Liver (tissue), 9 donors: Measurements from ENCODE around the gene PWWP2B. TPM values are rescaled to one million over a fixed set of nuclear protein-coding genes. Genes with fewer than 3 reads are reported as not detected.

Source experiments
- DNase-seq: peaks from one replicate; pipeline ENCODE4 v3.0.0-alpha.2; 2017; ENCODE audit warnings: low spot score
- H3K27ac ChIP-seq, 2 donors: one replicate each; pipeline ENCODE4 v1.7.0; 2013; ENCODE audit warnings: inconsistent platforms in 2 of 2, low read length in 2 of 2, control low read depth in 1 of 2, low read depth in 1 of 2, mild to moderate bottlenecking in 1 of 2
- H3K27me3 ChIP-seq, 4 donors: one replicate each; pipeline versions ENCODE4 v1.6.1 to v1.7.0; 2013; ENCODE audit warnings: low read length in 3 of 4, inconsistent platforms in 1 of 4, mild to moderate bottlenecking in 1 of 4, moderate library complexity in 1 of 4; ENCODE audit not compliant: control insufficient read depth in 4 of 4, insufficient read depth in 4 of 4
- H3K36me3 ChIP-seq, 4 donors: one replicate each; pipeline versions ENCODE4 v1.6.1 to v1.7.0; 2013; ENCODE audit warnings: low read length in 3 of 4, mild to moderate bottlenecking in 3 of 4, low read depth in 1 of 4, moderate library complexity in 1 of 4; ENCODE audit not compliant: control insufficient read depth in 4 of 4, insufficient read depth in 3 of 4
- H3K4me1 ChIP-seq, 4 donors: one replicate each; pipeline versions ENCODE4 v1.6.1 to v1.7.0; 2013; ENCODE audit warnings: low read length in 3 of 4, mild to moderate bottlenecking in 3 of 4, moderate library complexity in 1 of 4; ENCODE audit not compliant: control insufficient read depth in 4 of 4, insufficient read depth in 4 of 4
- H3K4me3 ChIP-seq, 3 donors: one replicate each; pipeline versions ENCODE4 v1.6.1 to v1.7.0; 2013; ENCODE audit warnings: low read length in 3 of 3, control low read depth in 1 of 3, low read depth in 1 of 3, mild to moderate bottlenecking in 1 of 3
- H3K9ac ChIP-seq, 2 donors: one replicate each; pipeline ENCODE4 v1.7.0; 2013; ENCODE audit warnings: low read length in 2 of 2, mild to moderate bottlenecking in 2 of 2, moderate library complexity in 2 of 2, control low read depth in 1 of 2, low read depth in 1 of 2
- H3K9me3 ChIP-seq, 4 donors: one replicate each; pipeline versions ENCODE4 v1.6.1 to v1.7.0; 2013; ENCODE audit warnings: low read length in 3 of 4; ENCODE audit not compliant: control insufficient read depth in 4 of 4
- EGR1 ChIP-seq, 2 donors: IDR thresholded peaks; 2 replicates each; pipeline ENCODE4 v1.6.1; 2016 to 2018; ENCODE audit warnings: antibody characterized with exemption in 2 of 2, low read depth in 2 of 2
- HNF4A ChIP-seq, 2 donors: conservative IDR thresholded peaks; 2 replicates each; pipeline ENCODE4 v1.6.1; 2016; ENCODE audit warnings: antibody characterized with exemption in 2 of 2, mild to moderate bottlenecking in 2 of 2
- HNF4G ChIP-seq: IDR thresholded peaks from 2 replicates; pipeline ENCODE4 v1.6.1; 2016; ENCODE audit warnings: antibody characterized with exemption
- NR2F2 ChIP-seq: IDR thresholded peaks from 2 replicates; pipeline ENCODE4 v1.6.1; 2016; ENCODE audit warnings: antibody characterized with exemption
- SP1 ChIP-seq: IDR thresholded peaks from 2 replicates; pipeline ENCODE4 v1.6.1; 2018; ENCODE audit warnings: antibody characterized with exemption, mild to moderate bottlenecking
- TAF1 ChIP-seq: conservative IDR thresholded peaks from 2 replicates; pipeline ENCODE4 v1.6.1; 2016; ENCODE audit warnings: antibody characterized with exemption, mild to moderate bottlenecking
- WGBS: extraction: QIAGEN DNeasy Blood & Tissue Kit; methylation state at CpG from one replicate; pipeline ENCODE4 v1.1.7; 2013; 5-methylcytosine and 5-hydroxymethylcytosine counted together
- polyA plus RNA-seq, 2 donors: library from polyadenylated mRNA; stranded (reverse) in 1 of 2; unstranded in 1 of 2; fragments of 200-250 nt in 1 of 2; fragments of >200 nt in 1 of 2; fragmentation: Nextera tagmentation in 1 of 2; extraction: Ambion mirVana in 1 of 2; gene quantifications; one replicate each; pipeline versions ENCODE4 v1.2.1 to v1.2.3, GENCODE V29; 2013 to 2015
- total RNA-seq, 2 donors: library from RNA; depleted of rRNA; stranded (reverse); fragments of >200 nt; gene quantifications; one replicate each; pipeline ENCODE4 v1.2.3, GENCODE V29; 2014
- TF ChIP-seq, protein P1 (sequence below): fragments of 150-350 bp; IDR thresholded peaks from 2 replicates; pipeline ENCODE4 v1.5.1; 2017; ENCODE audit warnings: improper control_type of control experiment, low read depth, low read length; ENCODE audit not compliant: missing input control
- TF ChIP-seq, protein P2 (sequence below): IDR thresholded peaks from 2 replicates; pipeline ENCODE4 v1.6.1; 2016; ENCODE audit warnings: antibody characterized with exemption
- TF ChIP-seq, protein P3 (sequence below): IDR thresholded peaks from 2 replicates; pipeline ENCODE4 v1.6.1; 2016; ENCODE audit warnings: antibody characterized with exemption
- TF ChIP-seq, protein P4 (sequence below): IDR thresholded peaks from 2 replicates; pipeline ENCODE4 v1.6.1; 2016; ENCODE audit warnings: antibody characterized with exemption, mild to moderate bottlenecking
- TF ChIP-seq, protein P5 (sequence below): IDR thresholded peaks from 2 replicates; pipeline ENCODE4 v1.6.1; 2016; ENCODE audit warnings: antibody characterized with exemption
- donor health status: healthy.
- donor health status: healthy.
- donor health status: healthy.
- donor health status: healthy.
- donor health status: healthy.

The PWWP2B gene
- total and polyA plus RNA-seq, 4 donors: 0.75 to 4.2 (median 3.6) TPM

DNA sequence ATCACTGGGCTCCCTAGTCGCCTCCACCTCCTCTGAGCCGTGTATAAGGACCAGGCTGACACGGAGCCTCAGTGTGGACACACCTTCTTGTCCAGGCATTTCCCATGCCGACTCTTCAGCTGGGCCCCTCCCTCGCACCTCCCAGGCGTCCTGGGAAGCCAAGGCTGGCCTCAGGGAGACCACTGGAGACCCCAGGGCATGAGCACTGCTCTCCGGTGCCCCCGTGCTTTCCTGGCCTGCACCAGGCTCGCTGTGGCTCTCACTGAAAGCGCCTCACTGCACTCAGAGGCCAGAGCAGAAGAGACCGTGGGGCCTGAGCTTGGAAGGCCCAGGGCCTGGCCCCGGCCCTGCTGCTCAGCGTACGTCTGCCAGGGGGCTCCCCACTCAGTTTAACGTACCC is 33.6 kb upstream of the PWWP2B start (continued):
- TF ChIP-seq, protein P1, sequence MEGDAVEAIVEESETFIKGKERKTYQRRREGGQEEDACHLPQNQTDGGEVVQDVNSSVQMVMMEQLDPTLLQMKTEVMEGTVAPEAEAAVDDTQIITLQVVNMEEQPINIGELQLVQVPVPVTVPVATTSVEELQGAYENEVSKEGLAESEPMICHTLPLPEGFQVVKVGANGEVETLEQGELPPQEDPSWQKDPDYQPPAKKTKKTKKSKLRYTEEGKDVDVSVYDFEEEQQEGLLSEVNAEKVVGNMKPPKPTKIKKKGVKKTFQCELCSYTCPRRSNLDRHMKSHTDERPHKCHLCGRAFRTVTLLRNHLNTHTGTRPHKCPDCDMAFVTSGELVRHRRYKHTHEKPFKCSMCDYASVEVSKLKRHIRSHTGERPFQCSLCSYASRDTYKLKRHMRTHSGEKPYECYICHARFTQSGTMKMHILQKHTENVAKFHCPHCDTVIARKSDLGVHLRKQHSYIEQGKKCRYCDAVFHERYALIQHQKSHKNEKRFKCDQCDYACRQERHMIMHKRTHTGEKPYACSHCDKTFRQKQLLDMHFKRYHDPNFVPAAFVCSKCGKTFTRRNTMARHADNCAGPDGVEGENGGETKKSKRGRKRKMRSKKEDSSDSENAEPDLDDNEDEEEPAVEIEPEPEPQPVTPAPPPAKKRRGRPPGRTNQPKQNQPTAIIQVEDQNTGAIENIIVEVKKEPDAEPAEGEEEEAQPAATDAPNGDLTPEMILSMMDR: no peak
- TF ChIP-seq, protein P2, sequence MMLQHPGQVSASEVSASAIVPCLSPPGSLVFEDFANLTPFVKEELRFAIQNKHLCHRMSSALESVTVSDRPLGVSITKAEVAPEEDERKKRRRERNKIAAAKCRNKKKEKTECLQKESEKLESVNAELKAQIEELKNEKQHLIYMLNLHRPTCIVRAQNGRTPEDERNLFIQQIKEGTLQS: no peak

DNA sequence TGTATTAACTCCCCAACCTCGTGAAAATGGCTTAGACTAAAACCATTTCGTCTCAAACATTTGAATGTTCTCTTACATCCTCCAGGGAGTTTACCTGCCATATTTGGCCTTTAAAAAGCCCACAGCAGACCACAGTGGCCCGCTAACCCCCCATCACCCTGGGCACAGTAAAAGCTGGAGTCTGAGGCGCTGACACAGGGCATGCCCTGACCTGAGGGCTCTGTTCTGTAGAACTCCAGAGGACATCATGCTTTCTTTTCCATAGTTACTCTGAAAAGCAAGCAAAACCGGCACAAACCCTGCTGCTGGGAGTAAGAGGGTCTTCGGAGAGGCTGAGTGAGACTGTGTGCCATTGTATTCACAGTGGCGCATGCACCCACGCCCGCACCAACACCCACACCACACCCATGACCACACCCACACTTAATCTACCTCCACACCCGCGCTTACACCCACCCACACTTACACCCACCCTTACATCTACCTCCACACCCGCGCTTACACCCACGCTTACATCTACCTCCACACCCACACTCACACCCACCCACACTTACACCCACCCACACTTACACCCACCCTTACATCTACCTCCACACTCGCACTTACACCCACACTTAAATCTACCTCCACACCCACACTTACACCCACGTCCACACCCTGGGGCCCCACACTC is 32.9 kb upstream of the PWWP2B start:
- Histone ChIP-seq H3K9me3 (no peaks in the 10 kb centered on the region), H3K4me1 (no peaks in the 10 kb centered on the region), H3K9ac (no peak overlapping the region), H3K27ac (no peak overlapping the region), H3K36me3 (peaks cover 0 to 11% (median 6%) of the 10 kb centered on the region in 4 donors), H3K4me3 (no peak overlapping the region), H3K27me3 (no peaks in the 10 kb centered on the region)
- DNase-seq: peak; percentile 73
- TF ChIP-seq EGR1 (IDR thresholded peaks at IDR 0.05; ENCODE audit: low read depth in 2 of 2) (no peak), HNF4G (no peak)
- TF ChIP-seq, protein P3, sequence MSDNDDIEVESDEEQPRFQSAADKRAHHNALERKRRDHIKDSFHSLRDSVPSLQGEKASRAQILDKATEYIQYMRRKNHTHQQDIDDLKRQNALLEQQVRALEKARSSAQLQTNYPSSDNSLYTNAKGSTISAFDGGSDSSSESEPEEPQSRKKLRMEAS: no peak
- TF ChIP-seq, protein P2: no peak
- 67% methylated on average over 16 of the region's 16 CpGs for WGBS

DNA sequence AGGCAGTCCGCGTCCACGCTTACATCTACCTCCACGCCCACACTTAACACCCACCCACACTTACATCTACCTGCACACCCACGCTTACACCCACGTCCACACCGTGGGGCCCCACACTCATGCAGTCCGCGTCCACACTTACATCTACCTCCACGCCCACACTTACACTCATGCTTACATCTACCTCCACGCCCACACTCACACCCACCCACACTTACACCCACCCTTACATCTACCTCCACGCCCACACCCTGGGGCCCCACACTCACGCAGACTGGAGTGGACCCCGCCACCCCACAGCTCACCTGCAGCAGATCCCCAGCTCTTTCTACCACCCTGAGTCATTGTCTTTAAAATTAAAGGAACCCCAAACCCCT is 32.4 kb upstream of the PWWP2B start:
- 82% methylated on average over 14 of the region's 14 CpGs for WGBS
- Histone ChIP-seq H3K27me3 (no peaks in the 10 kb centered on the region), H3K9me3 (no peaks in the 10 kb centered on the region), H3K9ac (no peak overlapping the region), H3K36me3 (peaks cover 0 to 11% (median 6%) of the 10 kb centered on the region in 4 donors), H3K27ac (no peak overlapping the region), H3K4me1 (no peaks in the 10 kb centered on the region), H3K4me3 (no peak overlapping the region)
- TF ChIP-seq NR2F2 (no peak), EGR1 (IDR thresholded peaks at IDR 0.05; ENCODE audit: low read depth in 2 of 2) (no peak), TAF1 (no peak), SP1 (no peak), HNF4A (conservative IDR thresholded peaks at IDR 0.05) (no peak)
- TF ChIP-seq, protein P4, sequence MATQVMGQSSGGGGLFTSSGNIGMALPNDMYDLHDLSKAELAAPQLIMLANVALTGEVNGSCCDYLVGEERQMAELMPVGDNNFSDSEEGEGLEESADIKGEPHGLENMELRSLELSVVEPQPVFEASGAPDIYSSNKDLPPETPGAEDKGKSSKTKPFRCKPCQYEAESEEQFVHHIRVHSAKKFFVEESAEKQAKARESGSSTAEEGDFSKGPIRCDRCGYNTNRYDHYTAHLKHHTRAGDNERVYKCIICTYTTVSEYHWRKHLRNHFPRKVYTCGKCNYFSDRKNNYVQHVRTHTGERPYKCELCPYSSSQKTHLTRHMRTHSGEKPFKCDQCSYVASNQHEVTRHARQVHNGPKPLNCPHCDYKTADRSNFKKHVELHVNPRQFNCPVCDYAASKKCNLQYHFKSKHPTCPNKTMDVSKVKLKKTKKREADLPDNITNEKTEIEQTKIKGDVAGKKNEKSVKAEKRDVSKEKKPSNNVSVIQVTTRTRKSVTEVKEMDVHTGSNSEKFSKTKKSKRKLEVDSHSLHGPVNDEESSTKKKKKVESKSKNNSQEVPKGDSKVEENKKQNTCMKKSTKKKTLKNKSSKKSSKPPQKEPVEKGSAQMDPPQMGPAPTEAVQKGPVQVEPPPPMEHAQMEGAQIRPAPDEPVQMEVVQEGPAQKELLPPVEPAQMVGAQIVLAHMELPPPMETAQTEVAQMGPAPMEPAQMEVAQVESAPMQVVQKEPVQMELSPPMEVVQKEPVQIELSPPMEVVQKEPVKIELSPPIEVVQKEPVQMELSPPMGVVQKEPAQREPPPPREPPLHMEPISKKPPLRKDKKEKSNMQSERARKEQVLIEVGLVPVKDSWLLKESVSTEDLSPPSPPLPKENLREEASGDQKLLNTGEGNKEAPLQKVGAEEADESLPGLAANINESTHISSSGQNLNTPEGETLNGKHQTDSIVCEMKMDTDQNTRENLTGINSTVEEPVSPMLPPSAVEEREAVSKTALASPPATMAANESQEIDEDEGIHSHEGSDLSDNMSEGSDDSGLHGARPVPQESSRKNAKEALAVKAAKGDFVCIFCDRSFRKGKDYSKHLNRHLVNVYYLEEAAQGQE: no peak
- TF ChIP-seq, protein P5, sequence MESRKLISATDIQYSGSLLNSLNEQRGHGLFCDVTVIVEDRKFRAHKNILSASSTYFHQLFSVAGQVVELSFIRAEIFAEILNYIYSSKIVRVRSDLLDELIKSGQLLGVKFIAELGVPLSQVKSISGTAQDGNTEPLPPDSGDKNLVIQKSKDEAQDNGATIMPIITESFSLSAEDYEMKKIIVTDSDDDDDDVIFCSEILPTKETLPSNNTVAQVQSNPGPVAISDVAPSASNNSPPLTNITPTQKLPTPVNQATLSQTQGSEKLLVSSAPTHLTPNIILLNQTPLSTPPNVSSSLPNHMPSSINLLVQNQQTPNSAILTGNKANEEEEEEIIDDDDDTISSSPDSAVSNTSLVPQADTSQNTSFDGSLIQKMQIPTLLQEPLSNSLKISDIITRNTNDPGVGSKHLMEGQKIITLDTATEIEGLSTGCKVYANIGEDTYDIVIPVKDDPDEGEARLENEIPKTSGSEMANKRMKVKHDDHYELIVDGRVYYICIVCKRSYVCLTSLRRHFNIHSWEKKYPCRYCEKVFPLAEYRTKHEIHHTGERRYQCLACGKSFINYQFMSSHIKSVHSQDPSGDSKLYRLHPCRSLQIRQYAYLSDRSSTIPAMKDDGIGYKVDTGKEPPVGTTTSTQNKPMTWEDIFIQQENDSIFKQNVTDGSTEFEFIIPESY: no peak
- TF ChIP-seq, protein P1: no peak
- no peak for DNase-seq
